ENCODE results near the gene TMEM167B.
A peak's percentile ranks its signal among the peaks of the same experiment; 100 is the strongest.
"Not testable (repeated sequence)": the region's sequence is repeated elsewhere in the genome, so short reads cannot be mapped to it uniquely, and the experiment has no call there.

Gene TMEM167B

GRCh38 chr1:109131059-109131458 lies 40.5 kb downstream of the TMEM167B start:
- DNase-seq (ENCODE audit: insufficient read length) = no peak
- FAIRE-seq = no peak
- TF ChIP-seq TAF1 (IDR thresholded peaks at IDR 0.05; ENCODE audit: borderline replicate concordance, low read depth, low read length) = no peak
- TF ChIP-seq POLR2AphosphoS5 (IDR thresholded peaks at IDR 0.05; ENCODE audit: low read depth, low read length) = no peak
- TF ChIP-seq POLR2A (IDR thresholded peaks at IDR 0.05; ENCODE audit: low read depth, low read length) = no peak

GRCh38 chr1:109131800-109132199 lies 41.2 kb downstream of the TMEM167B start:
- TF ChIP-seq POLR2A (IDR thresholded peaks at IDR 0.05; ENCODE audit: low read depth, low read length) = no peak
- TF ChIP-seq POLR2AphosphoS5 (IDR thresholded peaks at IDR 0.05; ENCODE audit: low read depth, low read length) = no peak
- TF ChIP-seq TAF1 (IDR thresholded peaks at IDR 0.05; ENCODE audit: borderline replicate concordance, low read depth, low read length) = no peak
- DNase-seq (ENCODE audit: insufficient read length) (no peak), FAIRE-seq (no peak)

GRCh38 chr1:109133002-109133706 lies 42.6 kb downstream of the TMEM167B start:
- DNase-seq (ENCODE audit: insufficient read length) = no peak
- TF ChIP-seq POLR2A (IDR thresholded peaks at IDR 0.05; ENCODE audit: low read depth, low read length) (no peak), TAF1 (IDR thresholded peaks at IDR 0.05; ENCODE audit: borderline replicate concordance, low read depth, low read length) (no peak), POLR2AphosphoS5 (IDR thresholded peaks at IDR 0.05; ENCODE audit: low read depth, low read length) (no peak)
- no peak for FAIRE-seq

- FAIRE-seq (peak; percentile 48), DNase-seq (ENCODE audit: insufficient read length) (no peak)
- TF ChIP-seq POLR2AphosphoS5 (IDR thresholded peaks at IDR 0.05; ENCODE audit: low read depth, low read length) (no peak), TAF1 (IDR thresholded peaks at IDR 0.05; ENCODE audit: borderline replicate concordance, low read depth, low read length) (no peak), POLR2A (IDR thresholded peaks at IDR 0.05; ENCODE audit: low read depth, low read length) (no peak)
Observed at GRCh38 chr1:109133815-109134214, 43.3 kb downstream of the TMEM167B start.

- FAIRE-seq (no peak), DNase-seq (ENCODE audit: insufficient read length) (no peak)
- TF ChIP-seq POLR2AphosphoS5 (IDR thresholded peaks at IDR 0.05; ENCODE audit: low read depth, low read length) = no peak
- TF ChIP-seq POLR2A (IDR thresholded peaks at IDR 0.05; ENCODE audit: low read depth, low read length) = no peak
- TF ChIP-seq TAF1 (IDR thresholded peaks at IDR 0.05; ENCODE audit: borderline replicate concordance, low read depth, low read length) = no peak
Observed at GRCh38 chr1:109134423-109134822, 43.9 kb downstream of the TMEM167B start.

- no peak for TF ChIP-seq TAF1 (IDR thresholded peaks at IDR 0.05; ENCODE audit: borderline replicate concordance, low read depth, low read length)
- no peak for TF ChIP-seq POLR2AphosphoS5 (IDR thresholded peaks at IDR 0.05; ENCODE audit: low read depth, low read length)
- no peak for TF ChIP-seq POLR2A (IDR thresholded peaks at IDR 0.05; ENCODE audit: low read depth, low read length)
- DNase-seq (ENCODE audit: insufficient read length) (no peak), FAIRE-seq (no peak)
Observed at GRCh38 chr1:109135940-109136339, 45.4 kb downstream of the TMEM167B start.

GRCh38 chr1:109136766-109137165 lies 46.2 kb downstream of the TMEM167B start:
- no peak for DNase-seq (ENCODE audit: insufficient read length)
- no peak for FAIRE-seq
- TF ChIP-seq TAF1 (IDR thresholded peaks at IDR 0.05; ENCODE audit: borderline replicate concordance, low read depth, low read length) (no peak), POLR2AphosphoS5 (IDR thresholded peaks at IDR 0.05; ENCODE audit: low read depth, low read length) (no peak), POLR2A (IDR thresholded peaks at IDR 0.05; ENCODE audit: low read depth, low read length) (no peak)

GRCh38 chr1:109137958-109138357 lies 47.4 kb downstream of the TMEM167B start:
- TF ChIP-seq POLR2AphosphoS5 (IDR thresholded peaks at IDR 0.05; ENCODE audit: low read depth, low read length) (no peak), POLR2A (IDR thresholded peaks at IDR 0.05; ENCODE audit: low read depth, low read length) (no peak), TAF1 (IDR thresholded peaks at IDR 0.05; ENCODE audit: borderline replicate concordance, low read depth, low read length) (no peak)
- DNase-seq (ENCODE audit: insufficient read length) = no peak
- no peak for FAIRE-seq

- DNase-seq (ENCODE audit: insufficient read length) (no peak), FAIRE-seq (no peak)
- TF ChIP-seq POLR2A (IDR thresholded peaks at IDR 0.05; ENCODE audit: low read depth, low read length) = no peak
- no peak for TF ChIP-seq TAF1 (IDR thresholded peaks at IDR 0.05; ENCODE audit: borderline replicate concordance, low read depth, low read length)
- no peak for TF ChIP-seq POLR2AphosphoS5 (IDR thresholded peaks at IDR 0.05; ENCODE audit: low read depth, low read length)
Observed at GRCh38 chr1:109138358-109138757, 47.8 kb downstream of the TMEM167B start.

GRCh38 chr1:109140392-109140791 lies 49.8 kb downstream of the TMEM167B start:
- no peak for TF ChIP-seq TAF1 (IDR thresholded peaks at IDR 0.05; ENCODE audit: borderline replicate concordance, low read depth, low read length)
- TF ChIP-seq POLR2A (IDR thresholded peaks at IDR 0.05; ENCODE audit: low read depth, low read length) = no peak
- TF ChIP-seq POLR2AphosphoS5 (IDR thresholded peaks at IDR 0.05; ENCODE audit: low read depth, low read length) = no peak
- no peak for FAIRE-seq
- DNase-seq (ENCODE audit: insufficient read length) = no peak

GRCh38 chr1:109142260-109142659 lies 51.7 kb downstream of the TMEM167B start:
- FAIRE-seq (no peak), DNase-seq (ENCODE audit: insufficient read length) (no peak)
- TF ChIP-seq POLR2A (IDR thresholded peaks at IDR 0.05; ENCODE audit: low read depth, low read length) (no peak), TAF1 (IDR thresholded peaks at IDR 0.05; ENCODE audit: borderline replicate concordance, low read depth, low read length) (no peak), POLR2AphosphoS5 (IDR thresholded peaks at IDR 0.05; ENCODE audit: low read depth, low read length) (no peak)

- FAIRE-seq; DNase-seq (ENCODE audit: insufficient read length): not testable (repeated sequence)
Observed at GRCh38 chr1:109142725-109143124, 52.2 kb downstream of the TMEM167B start.
